Measurements from ENCODE around the gene DNAH14. TPM values are rescaled to one million over a fixed set of nuclear protein-coding genes. Genes with fewer than 3 reads are reported as not detected.
"Not testable (repeated sequence)": the region's sequence is repeated elsewhere in the genome, so short reads cannot be mapped to it uniquely, and the experiment has no call there.

DNAH14 gene
- total RNA-seq, 1 donor from 2014 or later: 14.4 TPM

GRCh38 chr1:225380691-225381090 is 451.2 kb downstream of the DNAH14 start:
- ATAC-seq: no peak
- no peak for TF ChIP-seq CTCF (IDR thresholded peaks at IDR 0.05)
- H3K4me3 ChIP-seq: no peak overlapping the region
- DNase-seq: no peak
- H3K4me1 ChIP-seq: no peaks in the 10 kb centered on the region
- H3K36me3 ChIP-seq: no peaks in the 10 kb centered on the region
- intact Hi-C loops (cut with DNase I): no loop called here
- no peaks in the 10 kb centered on the region for H3K27me3 ChIP-seq (ENCODE audit: low read depth)
- H3K27ac ChIP-seq: no peak overlapping the region
- H3K9me3 ChIP-seq: no peaks in the 10 kb centered on the region

DNA sequence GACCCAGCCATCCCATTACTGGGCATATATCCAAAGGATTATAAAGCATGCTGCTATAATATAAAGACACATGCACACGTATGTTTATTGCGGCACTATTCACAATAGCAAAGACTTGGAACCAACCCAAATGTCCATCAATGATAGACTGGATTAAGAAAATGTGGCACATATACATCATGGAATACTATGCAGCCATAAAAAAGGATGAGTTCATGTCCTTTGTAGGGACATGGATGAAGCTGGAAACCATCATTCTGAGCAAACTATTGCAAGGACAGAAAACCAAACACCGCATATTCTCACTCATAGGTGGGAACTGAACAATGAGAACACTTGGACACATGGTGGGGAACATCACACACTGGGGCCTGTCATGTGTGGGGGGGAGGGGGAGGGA is 457.4 kb downstream of the DNAH14 start:
- H3K4me3 ChIP-seq; H3K36me3 ChIP-seq; ATAC-seq; H3K9me3 ChIP-seq; intact Hi-C loops (cut with DNase I); DNase-seq; H3K27me3 ChIP-seq (ENCODE audit: low read depth); H3K4me1 ChIP-seq; H3K27ac ChIP-seq: not testable (repeated sequence)

GRCh38 chr1:225388372-225388771 is 458.9 kb downstream of the DNAH14 start:
- no peak for TF ChIP-seq CTCF (IDR thresholded peaks at IDR 0.05)
- Histone ChIP-seq H3K27ac (no peak overlapping the region), H3K27me3 (ENCODE audit: low read depth) (no peaks in the 10 kb centered on the region), H3K4me3 (no peak overlapping the region), H3K9me3 (no peaks in the 10 kb centered on the region), H3K36me3 (no peaks in the 10 kb centered on the region), H3K4me1 (no peaks in the 10 kb centered on the region)
- DNase-seq: no peak
- intact Hi-C loops (cut with DNase I): no loop called here
- ATAC-seq: no peak

- Histone ChIP-seq H3K36me3 (no peaks in the 10 kb centered on the region), H3K9me3 (no peaks in the 10 kb centered on the region), H3K4me3 (no peak overlapping the region), H3K4me1 (no peaks in the 10 kb centered on the region), H3K27ac (no peak overlapping the region), H3K27me3 (ENCODE audit: low read depth) (no peaks in the 10 kb centered on the region)
- intact Hi-C loops (cut with DNase I): no loop called here
- TF ChIP-seq CTCF (IDR thresholded peaks at IDR 0.05): no peak
- DNase-seq: no peak
- ATAC-seq: no peak
These were observed 460.4 kb downstream of the DNAH14 start for GRCh38 chr1:225389843-225390242.

GRCh38 chr1:225396357-225396756 is 466.9 kb downstream of the DNAH14 start:
- Histone ChIP-seq H3K36me3 (peaks cover 26% of the 10 kb centered on the region), H3K27me3 (ENCODE audit: low read depth) (no peaks in the 10 kb centered on the region), H3K4me3 (no peak overlapping the region), H3K27ac (no peak overlapping the region), H3K9me3 (no peaks in the 10 kb centered on the region), H3K4me1 (no peaks in the 10 kb centered on the region)
- intact Hi-C loops (cut with DNase I): no loop called here
- DNase-seq (no peak), ATAC-seq (no peak)
- TF ChIP-seq CTCF (IDR thresholded peaks at IDR 0.05): no peak

GRCh38 chr1:225400968-225401367 is 471.5 kb downstream of the DNAH14 start:
- intact Hi-C loops (cut with DNase I): no loop called here
- DNase-seq (no peak), ATAC-seq (no peak)
- no peaks in the 10 kb centered on the region for H3K27me3 ChIP-seq (ENCODE audit: low read depth)
- H3K4me1 ChIP-seq: no peaks in the 10 kb centered on the region
- no peaks in the 10 kb centered on the region for H3K9me3 ChIP-seq
- H3K36me3 ChIP-seq: peaks cover 68% of the 10 kb centered on the region
- no peak overlapping the region for H3K4me3 ChIP-seq
- H3K27ac ChIP-seq: no peak overlapping the region
- no peak for TF ChIP-seq CTCF (IDR thresholded peaks at IDR 0.05)
